ENCODE measurements around the gene MOSPD3.

The MOSPD3 gene

DNA sequence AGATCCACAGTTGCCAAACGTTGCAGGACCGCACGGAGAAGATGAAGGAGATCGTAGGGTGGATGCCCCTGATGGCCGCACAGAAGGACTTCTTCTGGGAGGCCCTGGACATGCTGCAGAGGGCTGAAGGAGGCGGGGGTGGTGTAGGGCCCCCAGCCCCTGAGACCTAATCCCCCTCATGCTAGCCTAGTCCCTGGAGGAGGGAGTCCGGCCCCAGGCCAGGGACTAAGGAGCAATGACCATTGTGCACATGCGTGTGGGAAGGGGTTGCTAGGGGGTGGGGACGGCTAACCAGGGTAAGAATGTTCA is 11.7 kb upstream of the MOSPD3 start:
- Histone ChIP-seq H3K9me2 (ENCODE audit: low read depth, low read length) (no peaks in the 10 kb centered on the region), H4K20me1 (ENCODE audit: insufficient read depth, low read length) (no peaks in the 10 kb centered on the region), H3K36me3 (ENCODE audit: insufficient read depth, low read length) (no peaks in the 10 kb centered on the region), H3K9ac (ENCODE audit: low read length) (no peak overlapping the region), H3K4me2 (ENCODE audit: low read length) (no peak overlapping the region), H3K27ac (ENCODE audit: low read depth, low read length, poor library complexity, severe bottlenecking) (no peak overlapping the region), H3F3A (ENCODE audit: insufficient read depth, low read length) (no peaks in the 10 kb centered on the region), H3K4me3 (ENCODE audit: low read depth, low read length, poor library complexity, severe bottlenecking) (no peak overlapping the region), H3K9me3 (ENCODE audit: low read length) (no peaks in the 10 kb centered on the region), H3K27me3 (ENCODE audit: insufficient read depth, low read length) (no peaks in the 10 kb centered on the region; the same call in 1 of the 2 replicates), H3K4me1 (ENCODE audit: insufficient read depth, low read length, severe bottlenecking) (peaks cover 16% of the 10 kb centered on the region), H2AFZ (ENCODE audit: low read length) (no peak overlapping the region), H3K79me2 (ENCODE audit: insufficient read depth, low read length) (no peaks in the 10 kb centered on the region)
- TF ChIP-seq, protein P1, sequence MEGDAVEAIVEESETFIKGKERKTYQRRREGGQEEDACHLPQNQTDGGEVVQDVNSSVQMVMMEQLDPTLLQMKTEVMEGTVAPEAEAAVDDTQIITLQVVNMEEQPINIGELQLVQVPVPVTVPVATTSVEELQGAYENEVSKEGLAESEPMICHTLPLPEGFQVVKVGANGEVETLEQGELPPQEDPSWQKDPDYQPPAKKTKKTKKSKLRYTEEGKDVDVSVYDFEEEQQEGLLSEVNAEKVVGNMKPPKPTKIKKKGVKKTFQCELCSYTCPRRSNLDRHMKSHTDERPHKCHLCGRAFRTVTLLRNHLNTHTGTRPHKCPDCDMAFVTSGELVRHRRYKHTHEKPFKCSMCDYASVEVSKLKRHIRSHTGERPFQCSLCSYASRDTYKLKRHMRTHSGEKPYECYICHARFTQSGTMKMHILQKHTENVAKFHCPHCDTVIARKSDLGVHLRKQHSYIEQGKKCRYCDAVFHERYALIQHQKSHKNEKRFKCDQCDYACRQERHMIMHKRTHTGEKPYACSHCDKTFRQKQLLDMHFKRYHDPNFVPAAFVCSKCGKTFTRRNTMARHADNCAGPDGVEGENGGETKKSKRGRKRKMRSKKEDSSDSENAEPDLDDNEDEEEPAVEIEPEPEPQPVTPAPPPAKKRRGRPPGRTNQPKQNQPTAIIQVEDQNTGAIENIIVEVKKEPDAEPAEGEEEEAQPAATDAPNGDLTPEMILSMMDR (IDR thresholded peaks at IDR 0.05; ENCODE audit: low read length), result no peak; the same call in 1 of the 2 replicates
- no peak for TF ChIP-seq EZH2 (IDR thresholded peaks at IDR 0.05; ENCODE audit: borderline replicate concordance, low read length)

DNA sequence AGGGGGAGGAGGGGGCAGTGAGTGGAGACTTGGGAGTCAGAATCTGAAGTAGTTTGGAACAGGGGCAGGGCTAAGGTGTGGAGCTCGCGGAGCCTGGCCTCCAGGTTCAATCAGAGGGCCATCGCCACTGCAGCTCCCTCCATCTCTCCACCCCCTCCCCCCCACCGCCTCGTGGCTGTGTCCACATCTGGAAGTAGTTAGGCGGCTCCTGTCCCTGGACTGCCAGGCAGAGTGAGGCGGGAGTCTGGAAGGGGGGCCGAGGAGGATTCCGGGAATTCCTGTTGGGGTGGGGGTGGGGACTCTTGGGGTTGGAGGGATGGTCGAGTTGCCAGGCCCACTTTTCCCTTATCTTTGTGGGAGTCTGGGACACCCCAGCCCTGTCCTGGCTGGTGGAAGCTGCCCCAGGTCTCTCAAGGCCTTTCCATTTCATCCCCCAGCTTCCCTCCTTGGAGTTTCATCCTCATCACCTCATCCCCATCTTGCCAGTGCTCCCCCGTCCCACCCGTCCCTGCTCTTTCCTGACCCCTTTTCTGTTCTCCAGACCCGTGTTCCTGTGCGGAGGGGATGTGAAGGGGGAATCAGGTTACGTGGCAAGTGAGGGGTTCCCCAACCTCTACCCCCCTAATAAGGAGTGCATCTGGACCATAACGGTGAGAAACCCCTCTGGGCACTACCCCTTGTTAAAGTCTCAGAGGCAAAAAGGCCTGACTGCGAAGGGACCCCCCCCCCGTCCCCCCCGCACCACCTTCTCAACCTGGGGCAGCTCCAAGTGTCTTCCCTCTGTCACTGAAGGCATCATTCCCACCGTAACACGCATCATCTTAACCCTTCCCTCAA is 9.2 kb upstream of the MOSPD3 start:
- Histone ChIP-seq H3F3A (ENCODE audit: insufficient read depth, low read length) (no peaks in the 10 kb centered on the region), H3K36me3 (ENCODE audit: insufficient read depth, low read length) (no peaks in the 10 kb centered on the region), H3K9ac (ENCODE audit: low read length) (peak overlapping the region; percentile 56; the same call in 1 of the 2 replicates), H3K4me2 (ENCODE audit: low read length) (peak overlapping the region; percentile 72), H3K79me2 (ENCODE audit: insufficient read depth, low read length) (no peaks in the 10 kb centered on the region), H3K4me1 (ENCODE audit: insufficient read depth, low read length, severe bottlenecking) (peaks cover 16% of the 10 kb centered on the region), H2AFZ (ENCODE audit: low read length) (no peak overlapping the region), H3K27me3 (ENCODE audit: insufficient read depth, low read length) (no peaks in the 10 kb centered on the region; the same call in 1 of the 2 replicates), H3K9me2 (ENCODE audit: low read depth, low read length) (no peaks in the 10 kb centered on the region), H4K20me1 (ENCODE audit: insufficient read depth, low read length) (no peaks in the 10 kb centered on the region), H3K27ac (ENCODE audit: low read depth, low read length, poor library complexity, severe bottlenecking) (no peak overlapping the region), H3K4me3 (ENCODE audit: low read depth, low read length, poor library complexity, severe bottlenecking) (peak overlapping the region; percentile 60), H3K9me3 (ENCODE audit: low read length) (no peaks in the 10 kb centered on the region)
- no peak for TF ChIP-seq EZH2 (IDR thresholded peaks at IDR 0.05; ENCODE audit: borderline replicate concordance, low read length)
- TF ChIP-seq, protein P1 (IDR thresholded peaks at IDR 0.05; ENCODE audit: low read length), result no peak

DNA sequence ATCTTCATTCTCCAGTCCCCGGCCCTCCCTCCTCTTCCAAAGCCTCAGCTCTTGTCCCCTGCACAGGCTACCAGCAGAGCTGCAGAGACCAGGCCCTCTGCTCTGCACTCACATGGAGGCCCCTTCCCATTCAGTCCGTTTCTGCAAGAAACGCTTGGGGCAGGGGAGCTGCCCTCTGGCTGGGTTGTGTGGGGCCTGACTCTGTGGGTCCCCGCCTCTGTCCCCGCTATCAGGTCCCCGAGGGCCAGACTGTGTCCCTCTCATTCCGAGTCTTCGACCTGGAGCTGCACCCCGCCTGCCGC is 8.7 kb upstream of the MOSPD3 start:
- peaks cover 16% of the 10 kb centered on the region for H3K4me1 ChIP-seq (ENCODE audit: insufficient read depth, low read length, severe bottlenecking)
- no peaks in the 10 kb centered on the region for H3F3A ChIP-seq (ENCODE audit: insufficient read depth, low read length)
- no peaks in the 10 kb centered on the region for H3K9me2 ChIP-seq (ENCODE audit: low read depth, low read length)
- no peaks in the 10 kb centered on the region for H3K36me3 ChIP-seq (ENCODE audit: insufficient read depth, low read length)
- H3K79me2 ChIP-seq (ENCODE audit: insufficient read depth, low read length), result no peaks in the 10 kb centered on the region
- TF ChIP-seq EZH2 (IDR thresholded peaks at IDR 0.05; ENCODE audit: borderline replicate concordance, low read length), result no peak
- TF ChIP-seq, protein P1 (IDR thresholded peaks at IDR 0.05; ENCODE audit: low read length), result no peak
- H3K27ac ChIP-seq (ENCODE audit: low read depth, low read length, poor library complexity, severe bottlenecking), result no peak overlapping the region
- peak overlapping the region; percentile 60 for H3K4me3 ChIP-seq (ENCODE audit: low read depth, low read length, poor library complexity, severe bottlenecking)
- H3K9me3 ChIP-seq (ENCODE audit: low read length), result no peaks in the 10 kb centered on the region
- H4K20me1 ChIP-seq (ENCODE audit: insufficient read depth, low read length), result no peaks in the 10 kb centered on the region
- no peaks in the 10 kb centered on the region; the same call in 1 of the 2 replicates for H3K27me3 ChIP-seq (ENCODE audit: insufficient read depth, low read length)
- H2AFZ ChIP-seq (ENCODE audit: low read length), result peak overlapping the region; percentile 65; the same call in 1 of the 2 replicates
- peak overlapping the region; percentile 56; the same call in 1 of the 2 replicates for H3K9ac ChIP-seq (ENCODE audit: low read length)
- H3K4me2 ChIP-seq (ENCODE audit: low read length), result peak overlapping the region; percentile 72

Measured in OCI-LY1 (cell line).